Measurements from ENCODE around the gene ERCC3.

The ERCC3 gene

GRCh38 chr2:127220102-127220767 lies 73.7 kb downstream of the ERCC3 start, which contains the start of gene CYP27C1:
Gene CYP27C1 (minus strand): TSS chr2:127220299. CDS start chr2:127220270, 29 bp downstream.
- Histone ChIP-seq H3K4me1 (ENCODE audit: control insufficient read depth in 1 of 2, insufficient read depth in 1 of 2, low read depth in 1 of 2, low read length in 1 of 2) (peaks cover 6 to 14% of the 10 kb centered on the region in 2 experiments), H3K4me3 (ENCODE audit: low read depth in 1 of 2, low read length in 1 of 2) (no peak within 1 kb of the TSS), H3K36me3 (no peaks in the 10 kb centered on the region), H3K27ac (no peak within 1 kb of the TSS), H3K27me3 (peaks cover 100% of the 10 kb centered on the region), H3K9me3 (no peaks in the 10 kb centered on the region)
- TF ChIP-seq CTCF (IDR thresholded peaks at IDR 0.05) = no peak

DNA sequence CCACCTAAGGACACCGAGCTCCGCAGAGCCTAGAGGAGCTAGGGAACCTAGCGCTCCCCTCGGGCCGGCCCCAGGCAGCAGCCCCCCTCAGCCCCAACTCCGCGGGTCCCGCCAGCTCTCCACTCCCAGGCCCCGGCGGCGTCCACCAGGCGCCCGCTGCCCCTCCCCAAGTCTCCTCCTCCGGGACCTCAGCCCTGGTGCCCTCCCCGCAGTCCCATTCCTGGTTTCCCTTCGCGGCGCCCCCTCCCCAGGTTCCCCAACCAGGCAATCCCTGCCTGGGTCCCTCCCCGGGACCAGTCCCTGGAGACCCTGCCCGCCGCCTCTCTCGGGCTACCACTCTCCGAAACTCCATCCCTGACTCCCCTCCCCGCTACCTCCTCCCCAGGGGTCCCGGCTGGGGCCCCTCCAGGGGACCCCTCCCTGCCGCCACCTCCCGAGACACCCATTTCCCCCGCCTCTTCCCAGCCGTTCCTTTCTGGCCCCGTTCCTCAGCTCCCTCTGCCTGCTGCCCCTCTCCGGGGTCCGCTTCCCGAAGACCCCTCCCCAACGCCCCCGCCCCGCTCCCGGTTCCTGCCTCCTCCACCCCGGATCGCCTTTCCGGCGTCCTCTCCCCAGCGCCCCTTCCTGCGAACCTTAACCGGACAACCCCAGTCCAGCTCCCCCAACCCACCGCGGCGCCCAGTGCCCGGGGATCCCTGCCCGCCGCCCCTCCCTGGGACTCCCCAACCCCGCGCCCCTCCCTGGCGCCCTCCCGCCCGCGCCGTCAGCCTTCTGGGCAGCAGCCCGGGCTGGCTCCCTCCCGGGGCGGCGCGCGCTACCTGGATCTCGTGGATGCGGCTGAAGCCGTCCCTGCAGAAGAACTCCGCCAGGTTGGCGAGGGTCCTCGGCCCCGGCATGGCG lies 74.5 kb downstream of the ERCC3 start:
- Histone ChIP-seq H3K4me3 (ENCODE audit: low read depth in 1 of 2, low read length in 1 of 2) (no peak overlapping the region), H3K27ac (no peak overlapping the region), H3K4me1 (ENCODE audit: control insufficient read depth in 1 of 2, insufficient read depth in 1 of 2, low read depth in 1 of 2, low read length in 1 of 2) (peaks cover 6 to 14% of the 10 kb centered on the region in 2 experiments), H3K36me3 (no peaks in the 10 kb centered on the region), H3K9me3 (no peaks in the 10 kb centered on the region), H3K27me3 (peaks cover 100% of the 10 kb centered on the region)
- TF ChIP-seq CTCF (IDR thresholded peaks at IDR 0.05) = no peak

DNA sequence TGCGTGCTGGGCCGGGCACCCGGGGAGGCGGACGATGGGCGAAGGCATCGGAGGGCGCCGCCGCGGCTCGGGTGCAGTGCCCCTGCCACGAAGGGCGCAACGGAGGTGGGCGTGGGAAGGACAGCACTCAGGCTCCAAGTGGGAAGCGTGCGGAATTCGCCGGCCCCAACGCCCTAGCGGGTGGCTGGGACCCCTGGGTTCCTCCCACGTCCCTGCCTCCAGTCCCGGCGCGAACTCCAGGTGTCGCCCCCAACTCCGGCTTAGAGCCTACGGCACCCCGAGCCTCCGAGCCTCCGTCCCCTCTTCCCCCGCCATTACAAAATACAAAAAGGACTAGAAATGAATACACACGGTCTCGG lies 75.2 kb downstream of the ERCC3 start:
- Histone ChIP-seq H3K4me3 (ENCODE audit: low read depth in 1 of 2, low read length in 1 of 2) (no peak overlapping the region), H3K27ac (no peak overlapping the region), H3K9me3 (no peaks in the 10 kb centered on the region), H3K4me1 (ENCODE audit: control insufficient read depth in 1 of 2, insufficient read depth in 1 of 2, low read depth in 1 of 2, low read length in 1 of 2) (peaks cover 6 to 14% of the 10 kb centered on the region in 2 experiments), H3K36me3 (no peaks in the 10 kb centered on the region), H3K27me3 (peaks cover 100% of the 10 kb centered on the region)
- TF ChIP-seq CTCF (IDR thresholded peaks at IDR 0.05) = no peak

DNA sequence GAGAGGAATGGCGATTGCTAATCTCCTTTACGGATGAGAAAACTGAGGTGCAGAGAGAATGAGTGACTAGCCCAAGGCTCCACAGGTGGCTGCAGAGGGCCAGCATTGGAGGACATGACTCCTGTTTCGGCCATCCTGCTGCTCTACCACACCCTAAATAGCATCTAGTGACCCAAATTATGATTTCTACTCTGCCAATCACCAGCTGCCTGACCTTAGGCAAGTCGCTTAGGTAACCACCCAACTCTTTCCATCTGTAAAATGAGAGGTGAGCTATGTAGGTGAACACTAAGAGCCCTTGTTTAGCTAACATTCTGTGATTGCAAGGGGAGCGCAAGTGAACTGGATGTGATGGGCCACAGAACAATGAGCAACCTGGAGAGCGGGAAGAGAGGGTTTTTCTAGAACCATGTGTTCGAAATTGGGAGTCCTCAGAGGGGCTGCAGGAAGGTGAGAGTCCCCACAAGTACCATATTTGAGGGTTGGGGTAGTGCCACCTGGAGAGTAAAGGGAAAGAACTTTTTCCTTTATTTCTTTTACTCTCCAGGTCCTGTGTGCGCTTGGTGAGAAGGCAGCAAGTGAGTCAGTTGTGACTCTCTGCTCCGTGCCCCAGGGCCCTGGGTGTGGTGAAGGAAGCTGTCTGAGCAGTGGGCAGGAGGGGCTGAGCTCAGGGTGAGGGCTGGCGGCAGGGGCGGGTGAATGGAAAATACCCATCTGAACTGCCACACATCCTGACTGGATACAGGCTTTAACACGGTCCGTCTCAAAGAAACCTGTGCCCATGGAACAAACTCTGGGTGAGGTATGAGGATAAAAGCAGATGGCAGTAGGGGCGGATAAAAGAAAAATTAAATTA lies 76.2 kb downstream of the ERCC3 start:
- H3K36me3 ChIP-seq = no peaks in the 10 kb centered on the region
- H3K27me3 ChIP-seq = peaks cover 100% of the 10 kb centered on the region
- H3K4me1 ChIP-seq (ENCODE audit: control insufficient read depth in 1 of 2, insufficient read depth in 1 of 2, low read depth in 1 of 2, low read length in 1 of 2) = peaks cover 6 to 14% of the 10 kb centered on the region in 2 experiments
- H3K9me3 ChIP-seq = no peaks in the 10 kb centered on the region
- no peak for TF ChIP-seq CTCF (IDR thresholded peaks at IDR 0.05)
- no peak overlapping the region for H3K4me3 ChIP-seq (ENCODE audit: low read depth in 1 of 2, low read length in 1 of 2)
- no peak overlapping the region for H3K27ac ChIP-seq

DNA sequence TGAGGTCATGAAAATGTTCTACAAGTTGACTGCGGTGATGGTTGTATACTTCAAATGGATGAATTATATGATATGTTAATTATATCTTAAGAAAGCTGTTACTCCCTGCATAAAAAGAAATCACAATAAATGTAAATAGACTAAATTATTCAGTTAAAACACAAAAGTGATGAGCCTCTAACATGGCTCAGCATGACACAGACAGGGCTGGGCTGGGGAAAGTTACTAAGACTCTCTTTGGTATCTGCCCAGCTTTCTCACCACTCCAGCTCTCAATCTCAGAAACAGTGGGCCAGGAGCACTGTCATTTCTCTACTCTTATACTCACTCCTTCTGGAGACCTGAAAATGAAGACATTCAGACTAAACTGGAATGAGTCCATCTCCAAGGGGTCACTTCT lies 77.4 kb downstream of the ERCC3 start:
- no peaks in the 10 kb centered on the region for H3K36me3 ChIP-seq
- no peak for TF ChIP-seq CTCF (IDR thresholded peaks at IDR 0.05)
- H3K27ac ChIP-seq = no peak overlapping the region
- H3K4me3 ChIP-seq (ENCODE audit: low read depth in 1 of 2, low read length in 1 of 2) = no peak overlapping the region
- no peaks in the 10 kb centered on the region for H3K9me3 ChIP-seq
- H3K4me1 ChIP-seq (ENCODE audit: control insufficient read depth in 1 of 2, insufficient read depth in 1 of 2, low read depth in 1 of 2, low read length in 1 of 2) = peaks cover 6 to 14% of the 10 kb centered on the region in 2 experiments
- H3K27me3 ChIP-seq = peaks cover 98% of the 10 kb centered on the region

Measured in neutrophil (primary cell).